ENCODE results near the gene PTPN2. TPM values are rescaled to one million over a fixed set of nuclear protein-coding genes. Genes with fewer than 3 reads are reported as not detected.

The PTPN2 gene
- 22.2 and 30.3 TPM in 2 replicates for total RNA-seq

GRCh38 chr18:12883684-12884405 lies at the start of gene PTPN2:
PTPN2 (minus strand) TSS chr18:12884237; CDS start chr18:12884141, 96 bp downstream.

Other genes starting within 250 kb of the PTPN2 start
- gene SPIRE1, start 226.1 kb downstream of the PTPN2 start, total RNA-seq = 12.1 and 13.8 TPM in 2 replicates
- gene CEP76, start 181.5 kb downstream of the PTPN2 start, total RNA-seq = 4.9 and 10.9 TPM in 2 replicates
- 70.1 and 107 TPM in 2 replicates for gene PSMG2, start 181.2 kb downstream of the PTPN2 start, total RNA-seq
- gene SEH1L, start 63.8 kb upstream of the PTPN2 start, total RNA-seq = 38.5 and 47.3 TPM in 2 replicates
- 8.3 and 28.9 TPM in 2 replicates for gene CEP192, start 107.1 kb upstream of the PTPN2 start, total RNA-seq